ENCODE measurements around the gene FANCC.

DNA sequence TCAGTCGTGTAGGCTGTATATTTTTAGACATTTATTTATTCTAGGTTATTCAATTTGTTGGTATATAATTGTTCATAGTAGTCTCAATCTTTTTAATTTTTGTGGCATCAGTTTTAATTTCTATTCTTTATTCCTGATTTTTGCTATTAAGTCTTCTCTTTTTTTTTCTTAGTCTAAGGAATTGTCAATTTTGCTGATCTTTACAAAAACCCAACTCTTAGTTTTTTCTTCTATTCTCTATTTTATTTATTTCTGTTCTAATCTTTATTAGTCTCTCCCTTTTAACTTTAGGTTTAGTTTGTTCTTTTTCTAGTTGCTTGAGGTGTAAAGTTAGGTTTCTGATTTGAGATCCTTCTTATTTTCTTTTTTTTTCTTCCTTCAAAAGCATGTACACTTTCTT is 152.5 kb downstream of the FANCC start:
- no peak for TF ChIP-seq EZH2phosphoT487 (IDR thresholded peaks at IDR 0.05; ENCODE audit: low read depth, severe bottlenecking, unreplicated experiment)
- TF ChIP-seq, protein P1, sequence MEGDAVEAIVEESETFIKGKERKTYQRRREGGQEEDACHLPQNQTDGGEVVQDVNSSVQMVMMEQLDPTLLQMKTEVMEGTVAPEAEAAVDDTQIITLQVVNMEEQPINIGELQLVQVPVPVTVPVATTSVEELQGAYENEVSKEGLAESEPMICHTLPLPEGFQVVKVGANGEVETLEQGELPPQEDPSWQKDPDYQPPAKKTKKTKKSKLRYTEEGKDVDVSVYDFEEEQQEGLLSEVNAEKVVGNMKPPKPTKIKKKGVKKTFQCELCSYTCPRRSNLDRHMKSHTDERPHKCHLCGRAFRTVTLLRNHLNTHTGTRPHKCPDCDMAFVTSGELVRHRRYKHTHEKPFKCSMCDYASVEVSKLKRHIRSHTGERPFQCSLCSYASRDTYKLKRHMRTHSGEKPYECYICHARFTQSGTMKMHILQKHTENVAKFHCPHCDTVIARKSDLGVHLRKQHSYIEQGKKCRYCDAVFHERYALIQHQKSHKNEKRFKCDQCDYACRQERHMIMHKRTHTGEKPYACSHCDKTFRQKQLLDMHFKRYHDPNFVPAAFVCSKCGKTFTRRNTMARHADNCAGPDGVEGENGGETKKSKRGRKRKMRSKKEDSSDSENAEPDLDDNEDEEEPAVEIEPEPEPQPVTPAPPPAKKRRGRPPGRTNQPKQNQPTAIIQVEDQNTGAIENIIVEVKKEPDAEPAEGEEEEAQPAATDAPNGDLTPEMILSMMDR (IDR thresholded peaks at IDR 0.05; ENCODE audit: poor library complexity): no peak
- no peak for TF ChIP-seq EZH2 (IDR thresholded peaks at IDR 0.05; ENCODE audit: borderline replicate concordance)
